ENCODE results near the gene IGSF22.
"Not testable (repeated sequence)": the region's sequence is repeated elsewhere in the genome, so short reads cannot be mapped to it uniquely, and the experiment has no call there.

IGSF22 gene

GRCh38 chr11:18709414-18709813 lies 16.6 kb downstream of the IGSF22 start:
- DNase-seq = no peak

DNA sequence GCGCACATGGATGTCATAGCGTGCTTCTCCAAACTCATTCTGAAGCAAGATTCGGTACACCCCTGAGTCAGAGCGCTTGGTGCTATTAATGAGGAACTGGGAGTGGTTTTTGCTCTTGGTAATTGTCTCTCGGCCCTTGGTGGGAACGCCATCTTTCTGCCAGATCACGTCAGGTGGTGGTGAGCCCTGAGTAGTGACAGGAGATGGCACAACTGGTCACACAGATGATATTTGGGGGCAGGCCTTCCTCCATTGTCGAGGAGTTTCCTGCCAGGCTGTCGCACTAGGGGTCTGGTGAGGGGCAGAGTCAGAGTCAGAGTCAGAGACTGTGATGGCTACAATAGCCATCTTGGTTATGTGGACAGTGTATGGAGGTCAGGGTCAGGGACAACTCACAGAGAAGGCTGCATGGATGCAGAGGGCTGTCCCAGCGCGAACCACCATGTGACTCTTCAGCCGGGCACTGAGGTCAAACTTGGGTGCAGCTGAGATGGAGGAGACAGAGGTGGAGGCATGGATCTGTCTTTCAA lies 18.1 kb downstream of the IGSF22 start:
- no peak for DNase-seq

- peak; percentile 43 for DNase-seq
Measured at GRCh38 chr11:18706330-18707243, 19.4 kb downstream of the IGSF22 start.

GRCh38 chr11:18705651-18706281 lies 20.2 kb downstream of the IGSF22 start:
- no peak for DNase-seq

- no peak for DNase-seq
Measured at GRCh38 chr11:18704698-18705097, 21.3 kb downstream of the IGSF22 start.

- DNase-seq = no peak
Measured at GRCh38 chr11:18704045-18704645, 21.8 kb downstream of the IGSF22 start.

- no peak for DNase-seq
Measured at GRCh38 chr11:18703001-18703763, 22.8 kb downstream of the IGSF22 start.

DNA sequence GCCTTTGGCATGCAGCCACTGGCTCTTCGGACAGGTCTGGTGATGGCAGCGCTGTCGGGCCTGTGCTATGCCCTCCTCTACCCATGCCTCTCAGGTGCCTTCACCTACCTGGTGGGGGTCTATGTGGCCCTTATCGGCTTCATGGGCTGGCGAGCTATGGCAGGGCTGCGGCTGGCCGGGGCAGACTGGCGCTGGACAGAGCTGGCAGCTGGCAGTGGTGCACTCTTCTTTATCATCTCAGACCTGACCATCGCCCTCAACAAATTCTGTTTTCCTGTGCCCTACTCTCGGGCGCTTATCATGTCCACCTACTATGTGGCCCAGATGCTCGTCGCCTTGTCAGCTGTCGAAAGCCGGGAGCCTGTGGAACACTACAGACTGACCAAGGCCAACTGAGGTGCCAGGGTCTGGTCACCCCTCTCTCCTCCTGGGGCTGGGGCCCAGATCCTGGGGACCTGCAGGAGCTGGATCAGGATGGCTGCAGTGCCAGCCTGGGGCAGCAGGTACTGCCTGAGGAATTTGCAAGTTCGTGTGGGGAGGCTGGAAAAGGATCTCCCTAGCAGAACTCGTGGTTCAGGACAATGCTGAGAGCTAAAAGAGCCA lies 24.3 kb downstream of the IGSF22 start:
- DNase-seq = no peak

DNA sequence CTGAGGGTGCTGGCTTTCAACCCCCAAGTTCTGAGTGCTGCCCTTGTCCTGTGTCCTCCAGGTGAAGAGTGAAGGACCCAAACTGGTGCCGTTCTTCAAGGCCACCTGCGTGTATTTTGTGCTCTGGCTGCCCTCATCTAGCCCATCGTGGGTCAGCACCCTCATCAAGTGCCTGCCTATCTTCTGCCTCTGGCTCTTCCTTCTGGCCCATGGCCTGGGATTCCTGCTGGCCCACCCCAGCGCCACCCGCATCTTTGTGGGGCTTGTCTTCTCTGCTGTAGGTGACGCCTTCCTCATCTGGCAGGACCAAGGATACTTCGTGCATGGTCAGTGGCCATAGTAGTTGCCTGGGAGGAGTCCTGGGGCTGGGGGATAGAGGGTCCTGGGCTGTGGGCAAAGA lies 25.1 kb downstream of the IGSF22 start:
- DNase-seq = no peak

GRCh38 chr11:18700375-18700774 lies 25.6 kb downstream of the IGSF22 start:
- DNase-seq = no peak

DNA sequence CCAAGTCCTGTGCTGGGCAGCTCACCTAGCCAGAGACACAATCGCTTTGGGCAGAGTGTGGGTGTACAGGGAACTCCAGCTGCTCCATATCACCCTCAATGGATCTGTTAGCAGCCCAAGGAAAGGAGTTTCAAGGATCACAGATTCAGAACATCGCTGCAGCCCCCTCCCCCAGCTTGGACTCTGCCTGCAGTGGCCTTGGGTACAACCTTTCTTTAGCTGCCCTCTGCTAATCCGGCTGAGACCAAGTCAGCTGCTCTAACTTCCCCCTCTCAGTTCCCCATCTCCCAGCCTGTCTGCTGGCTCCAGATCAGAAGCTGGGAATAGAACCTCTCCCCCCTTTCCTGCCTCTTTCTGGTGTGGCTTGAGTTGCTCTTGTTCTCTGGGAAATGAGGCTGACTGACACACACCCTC lies 26.1 kb downstream of the IGSF22 start:
- DNase-seq = no peak

DNA sequence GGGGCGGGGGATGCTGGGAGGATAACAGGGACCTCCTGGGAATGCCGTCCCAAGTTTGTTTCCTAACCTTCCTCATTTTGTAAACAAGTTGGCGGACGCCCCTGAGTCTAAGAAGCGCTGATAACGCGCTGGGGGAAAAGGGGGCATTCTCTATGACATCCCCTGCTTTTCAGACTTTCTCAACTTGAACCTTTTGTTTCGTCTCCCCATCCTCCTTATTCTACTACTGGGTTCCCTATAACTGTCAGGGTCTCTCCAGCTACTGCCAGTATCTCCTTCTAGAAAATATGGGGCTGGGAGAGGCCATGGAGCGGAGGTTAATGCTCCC lies 26.8 kb downstream of the IGSF22 start:
- DNase-seq = no peak

GRCh38 chr11:18698341-18699268 lies 27.4 kb downstream of the IGSF22 start, which contains the start of gene TMEM86A:
Gene TMEM86A (plus strand): TSS chr11:18698779. CDS start chr11:18698887, 108 bp downstream.
- DNase-seq = peak; percentile 87

GRCh38 chr11:18697576-18697975 lies 28.4 kb downstream of the IGSF22 start:
- no peak for DNase-seq

- no peak for DNase-seq
Measured at GRCh38 chr11:18696638-18697225, 29.3 kb downstream of the IGSF22 start.

- DNase-seq = no peak
Measured at GRCh38 chr11:18692941-18693760, 32.8 kb downstream of the IGSF22 start.

DNA sequence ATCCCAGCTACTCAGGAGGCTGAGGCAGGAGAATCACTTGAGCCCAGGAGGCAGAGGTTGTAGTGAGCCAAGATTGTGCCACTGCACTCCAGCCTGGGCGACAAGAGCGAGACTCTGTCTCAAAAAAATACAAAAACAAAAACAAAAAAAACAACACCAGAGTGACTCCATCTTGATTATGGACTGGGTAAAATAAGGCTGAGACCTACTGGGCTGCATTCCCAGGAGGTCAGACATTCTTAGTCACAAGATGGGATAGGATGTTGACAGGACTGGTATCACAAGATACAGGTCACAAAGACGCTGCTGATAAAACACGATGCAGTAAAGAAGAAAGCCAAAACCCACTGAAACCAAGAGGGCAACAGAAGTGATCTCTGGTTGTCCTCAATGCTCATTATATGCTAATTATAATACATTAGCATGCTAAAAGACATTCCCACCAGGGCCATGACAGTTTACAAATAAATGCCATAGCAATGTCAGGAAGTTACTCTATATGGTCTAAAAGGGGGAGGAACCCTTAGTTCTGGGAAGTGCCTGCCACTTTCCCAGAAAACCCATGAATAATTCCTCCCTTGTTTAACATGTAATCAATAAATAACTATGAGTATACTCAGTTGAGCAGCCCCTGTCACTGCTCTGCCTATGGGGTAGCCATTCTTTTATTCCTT lies 34.4 kb downstream of the IGSF22 start:
- DNase-seq = not testable (repeated sequence)

GRCh38 chr11:18684267-18684666 lies 41.7 kb downstream of the IGSF22 start:
- DNase-seq = no peak

GRCh38 chr11:18682466-18682865 lies 43.5 kb downstream of the IGSF22 start:
- no peak for DNase-seq

Data from activated effector memory CD4-positive, alpha-beta T cell treated with Interleukin-2 at 50 U/mL for 16 hours (primary cell).